DND-41 (cell line): ENCODE measurements around the gene DUSP11.

Experiments used
- ATAC-seq: fragments of 200-7000 bp; cut with Tn5 transposase; 3 replicates; pipeline ENCODE4 v1.9.1; 2021; ENCODE audit warnings: low read depth; ENCODE audit not compliant: insufficient read depth
- DNase-seq: peaks from one replicate; pipeline ENCODE4 v3.0.0-alpha.2; 2020
- H2AFZ ChIP-seq: 2 replicates; pipeline ENCODE4 v1.6.0; 2012; ENCODE audit warnings: low read depth, low read length
- H3K27ac ChIP-seq: 2 replicates; pipeline ENCODE4 v1.5.1; 2012; ENCODE audit warnings: low read length, inconsistent platforms
- H3K27me3 ChIP-seq: fragments of 200-600 bp; sonication (generic); 2 replicates; pipeline ENCODE4 v1.6.0; 2012; ENCODE audit warnings: low read length, mild to moderate bottlenecking, inconsistent platforms; ENCODE audit not compliant: insufficient read depth, poor library complexity
- H3K36me3 ChIP-seq: 2 replicates; pipeline ENCODE4 v1.5.1; 2012; ENCODE audit warnings: low read length, inconsistent platforms; ENCODE audit not compliant: insufficient read depth
- H3K4me1 ChIP-seq: 2 replicates; pipeline ENCODE4 v1.5.1; 2012; ENCODE audit warnings: mild to moderate bottlenecking, low read length; ENCODE audit not compliant: insufficient read depth
- H3K4me2 ChIP-seq: 2 replicates; pipeline ENCODE4 v1.6.0; 2012; ENCODE audit warnings: mild to moderate bottlenecking, moderate library complexity, low read length, inconsistent platforms; ENCODE audit not compliant: insufficient read depth
- H3K4me3 ChIP-seq, 2 experiments: fragments of 200-600 bp in 1 of 2; shearing (Covaris generic) in 1 of 2; 2 replicates each; pipeline ENCODE4 v1.5.1; 2012 to 2016; ENCODE audit warnings: inconsistent platforms in 2 of 2, low read length in 2 of 2, mild to moderate bottlenecking in 2 of 2, low read depth in 1 of 2, moderate library complexity in 1 of 2
- H3K79me2 ChIP-seq: 2 replicates; pipeline ENCODE4 v1.6.0; 2012; ENCODE audit warnings: low read length, inconsistent platforms; ENCODE audit not compliant: insufficient read depth
- H3K9ac ChIP-seq: 2 replicates; pipeline ENCODE4 v1.6.0; 2012; ENCODE audit warnings: low read depth, mild to moderate bottlenecking, inconsistent platforms, low read length, moderate library complexity
- H3K9me3 ChIP-seq: 2 replicates; pipeline ENCODE4 v1.5.1; 2012; ENCODE audit warnings: low read length, moderate library complexity, mild to moderate bottlenecking, inconsistent platforms; ENCODE audit not compliant: insufficient read depth, severe bottlenecking
- H4K20me1 ChIP-seq: 2 replicates; pipeline ENCODE4 v1.6.0; 2012; ENCODE audit warnings: low read length; ENCODE audit not compliant: insufficient read depth
- EZH2 ChIP-seq: IDR thresholded peaks from 3 replicates; pipeline ENCODE4 v1.6.1; 2012; ENCODE audit warnings: borderline replicate concordance, low read depth, mild to moderate bottlenecking, moderate library complexity, low read length, inconsistent platforms; ENCODE audit not compliant: severe bottlenecking
- TF ChIP-seq, protein P1 (sequence below): IDR thresholded peaks from 2 replicates; pipeline ENCODE4 v1.5.1; 2012; ENCODE audit warnings: borderline replicate concordance, low read length, moderate library complexity, mild to moderate bottlenecking; ENCODE audit not compliant: poor library complexity, severe bottlenecking; ENCODE audit errors: extremely low read depth

The DUSP11 gene

DNA sequence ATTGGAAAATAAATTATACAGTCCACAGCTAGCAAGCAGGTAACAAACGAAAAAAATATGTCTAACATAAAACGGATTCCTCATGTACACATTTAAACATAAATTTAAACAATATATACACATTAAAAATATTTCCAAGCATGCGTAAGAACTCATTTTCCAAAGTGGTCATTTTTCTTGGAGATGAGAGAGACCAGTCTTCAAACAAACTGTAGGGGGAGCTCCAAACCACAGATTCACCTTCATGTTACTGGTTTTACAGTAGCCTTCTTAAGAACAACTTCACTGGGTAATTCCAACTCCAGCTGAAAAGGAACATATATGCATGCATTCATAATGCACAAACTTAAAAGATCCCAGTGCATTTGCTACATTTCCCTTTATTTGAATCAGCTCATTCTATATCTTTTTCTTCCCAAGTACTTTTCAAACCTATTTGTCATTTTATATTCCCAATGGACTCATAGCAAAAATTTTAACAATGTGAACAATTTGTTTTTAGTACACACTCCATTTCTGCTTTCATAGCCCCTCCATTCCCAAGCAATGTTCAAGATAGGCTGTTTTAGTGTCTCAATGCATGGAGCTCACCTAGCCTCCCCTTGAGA lies 44.1 kb upstream of the DUSP11 start:
- no peaks in the 10 kb centered on the region for H4K20me1 ChIP-seq
- peaks cover 13% of the 10 kb centered on the region for H3K79me2 ChIP-seq
- H3K4me3 ChIP-seq, result no peak overlapping the region
- H3K27me3 ChIP-seq, result no peaks in the 10 kb centered on the region
- no peak overlapping the region for H3K27ac ChIP-seq
- H2AFZ ChIP-seq, result no peak overlapping the region
- peak; percentile 38 for DNase-seq
- ATAC-seq, result 0 out of 3 replicates have a peak, but pooled peaks have one; percentile 38
- H3K9ac ChIP-seq, result no peak overlapping the region
- no peaks in the 10 kb centered on the region for H3K36me3 ChIP-seq
- H3K9me3 ChIP-seq, result no peaks in the 10 kb centered on the region
- peaks cover 12% of the 10 kb centered on the region for H3K4me1 ChIP-seq
- no peak for TF ChIP-seq EZH2
- TF ChIP-seq, protein P1, sequence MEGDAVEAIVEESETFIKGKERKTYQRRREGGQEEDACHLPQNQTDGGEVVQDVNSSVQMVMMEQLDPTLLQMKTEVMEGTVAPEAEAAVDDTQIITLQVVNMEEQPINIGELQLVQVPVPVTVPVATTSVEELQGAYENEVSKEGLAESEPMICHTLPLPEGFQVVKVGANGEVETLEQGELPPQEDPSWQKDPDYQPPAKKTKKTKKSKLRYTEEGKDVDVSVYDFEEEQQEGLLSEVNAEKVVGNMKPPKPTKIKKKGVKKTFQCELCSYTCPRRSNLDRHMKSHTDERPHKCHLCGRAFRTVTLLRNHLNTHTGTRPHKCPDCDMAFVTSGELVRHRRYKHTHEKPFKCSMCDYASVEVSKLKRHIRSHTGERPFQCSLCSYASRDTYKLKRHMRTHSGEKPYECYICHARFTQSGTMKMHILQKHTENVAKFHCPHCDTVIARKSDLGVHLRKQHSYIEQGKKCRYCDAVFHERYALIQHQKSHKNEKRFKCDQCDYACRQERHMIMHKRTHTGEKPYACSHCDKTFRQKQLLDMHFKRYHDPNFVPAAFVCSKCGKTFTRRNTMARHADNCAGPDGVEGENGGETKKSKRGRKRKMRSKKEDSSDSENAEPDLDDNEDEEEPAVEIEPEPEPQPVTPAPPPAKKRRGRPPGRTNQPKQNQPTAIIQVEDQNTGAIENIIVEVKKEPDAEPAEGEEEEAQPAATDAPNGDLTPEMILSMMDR, result peak; percentile 90
- no peak overlapping the region for H3K4me2 ChIP-seq

DNA sequence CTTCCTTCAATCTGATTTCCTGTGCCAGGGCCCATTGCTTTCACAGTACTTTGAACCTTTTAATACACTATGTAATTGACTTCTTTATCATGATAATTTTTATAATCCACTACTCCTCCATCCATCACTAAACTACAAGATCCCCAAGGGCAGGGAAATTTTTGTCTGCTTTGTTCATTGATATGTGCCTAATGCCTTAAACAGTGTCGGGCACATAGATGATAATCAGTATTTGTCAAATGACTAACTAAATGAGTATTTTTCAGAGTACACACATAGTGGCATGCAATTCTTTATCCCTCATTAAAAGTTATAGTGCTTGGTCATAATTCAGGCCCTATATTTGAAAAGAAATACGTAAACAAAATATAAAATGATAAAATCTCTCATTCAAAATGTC lies 43.5 kb upstream of the DUSP11 start:
- TF ChIP-seq, protein P1, result no peak
- TF ChIP-seq EZH2, result no peak
- Histone ChIP-seq H3K27me3 (no peaks in the 10 kb centered on the region), H2AFZ (no peak overlapping the region), H3K27ac (no peak overlapping the region), H4K20me1 (no peaks in the 10 kb centered on the region), H3K9me3 (no peaks in the 10 kb centered on the region), H3K36me3 (no peaks in the 10 kb centered on the region), H3K4me2 (no peak overlapping the region), H3K79me2 (peaks cover 8% of the 10 kb centered on the region), H3K4me1 (peaks cover 12% of the 10 kb centered on the region), H3K9ac (no peak overlapping the region), H3K4me3 (no peak overlapping the region)
- DNase-seq (no peak), ATAC-seq (no peak)

DNA sequence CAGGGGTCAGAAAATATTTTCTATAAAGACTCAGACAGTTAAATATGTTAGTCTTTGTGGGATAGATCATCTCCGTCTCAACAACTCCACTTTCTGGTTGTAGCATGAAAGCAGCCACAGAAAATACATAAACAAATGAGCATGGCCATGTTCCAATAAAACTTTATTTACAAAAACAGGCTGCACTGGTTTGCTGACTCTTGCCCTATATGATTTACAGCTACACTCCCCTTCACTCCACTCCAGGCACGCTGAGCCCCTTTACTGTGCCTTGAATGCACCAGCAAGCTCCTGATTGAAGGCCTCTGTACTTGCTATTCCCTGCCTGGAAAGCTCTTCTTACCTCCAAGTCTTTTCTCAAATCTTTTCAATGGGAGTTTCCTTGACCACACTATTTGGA lies 43.1 kb upstream of the DUSP11 start:
- H3K4me1 ChIP-seq, result peaks cover 8% of the 10 kb centered on the region
- no peaks in the 10 kb centered on the region for H3K36me3 ChIP-seq
- ATAC-seq, result no peak
- DNase-seq, result no peak
- no peak overlapping the region for H3K4me2 ChIP-seq
- no peaks in the 10 kb centered on the region for H3K9me3 ChIP-seq
- H2AFZ ChIP-seq, result no peak overlapping the region
- H3K9ac ChIP-seq, result no peak overlapping the region
- TF ChIP-seq, protein P1, result no peak
- no peak for TF ChIP-seq EZH2
- H3K27ac ChIP-seq, result no peak overlapping the region
- H3K4me3 ChIP-seq, result no peak overlapping the region
- no peaks in the 10 kb centered on the region for H4K20me1 ChIP-seq
- peaks cover 4% of the 10 kb centered on the region for H3K79me2 ChIP-seq
- H3K27me3 ChIP-seq, result no peaks in the 10 kb centered on the region

DNA sequence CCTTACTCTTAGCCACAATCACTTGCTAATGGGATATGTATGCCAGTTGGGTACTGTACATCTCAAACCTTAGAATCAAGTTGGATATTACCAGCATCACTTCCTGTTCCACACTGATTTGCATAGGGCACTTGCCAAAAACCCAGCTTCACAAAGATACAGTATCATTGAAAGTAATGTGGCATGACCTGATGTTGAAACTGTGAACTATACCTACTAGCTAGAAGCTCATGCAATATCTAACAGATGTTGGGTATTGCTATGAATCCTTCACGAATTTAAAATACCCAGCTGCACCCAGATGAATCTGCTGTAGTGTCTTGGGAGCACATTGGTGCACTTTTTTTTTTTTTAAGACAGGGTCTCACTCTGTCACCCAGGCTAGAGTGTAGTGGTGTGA lies 42.4 kb upstream of the DUSP11 start:
- H2AFZ ChIP-seq, result no peak overlapping the region
- H3K4me3 ChIP-seq, result no peak overlapping the region
- TF ChIP-seq, protein P1, result no peak
- no peak for TF ChIP-seq EZH2
- H3K27ac ChIP-seq, result no peak overlapping the region
- peaks cover under 1% of the 10 kb centered on the region for H3K4me1 ChIP-seq
- ATAC-seq (no peak), DNase-seq (no peak)
- no peaks in the 10 kb centered on the region for H4K20me1 ChIP-seq
- no peaks in the 10 kb centered on the region for H3K36me3 ChIP-seq
- no peaks in the 10 kb centered on the region for H3K9me3 ChIP-seq
- no peaks in the 10 kb centered on the region for H3K79me2 ChIP-seq
- H3K4me2 ChIP-seq, result no peak overlapping the region
- H3K27me3 ChIP-seq, result no peaks in the 10 kb centered on the region
- no peak overlapping the region for H3K9ac ChIP-seq
